Nephron progenitor cell (in vitro differentiated cells): ENCODE data around the gene LAMP1.
A peak's percentile ranks its signal among the peaks of the same experiment; 100 is the strongest.

ENCODE experiments used
- DNase-seq: peaks from one replicate; pipeline ENCODE4 v3.0.0; 2021
- H3K27ac Mint-ChIP-seq: 2 replicates; pipeline ENCODE4 v1.8.0; 2021; ENCODE audit warnings: mild to moderate bottlenecking, moderate library complexity, mixed read lengths
- H3K27me3 Mint-ChIP-seq: 2 replicates; pipeline ENCODE4 v1.8.0; 2021; ENCODE audit warnings: mild to moderate bottlenecking, low read depth, mixed read lengths; ENCODE audit not compliant: poor library complexity
- H3K36me3 Mint-ChIP-seq: 2 replicates; pipeline ENCODE4 v1.8.0; 2021; ENCODE audit warnings: low read depth, mixed read lengths
- H3K4me1 Mint-ChIP-seq: 2 replicates; pipeline ENCODE4 v1.8.0; 2021; ENCODE audit warnings: mixed read lengths
- H3K4me3 Mint-ChIP-seq: 2 replicates; pipeline ENCODE4 v1.8.0; 2021; ENCODE audit warnings: mild to moderate bottlenecking, moderate library complexity, mixed read lengths
- H3K9me3 Mint-ChIP-seq: 2 replicates; pipeline ENCODE4 v1.8.0; 2021; ENCODE audit warnings: mild to moderate bottlenecking, moderate library complexity, mixed read lengths
- TF ChIP-seq, protein P1 (sequence below): fragments of 200-600 bp; sonication (generic); IDR thresholded peaks from 2 replicates; pipeline ENCODE4 v1.5.0; 2021; ENCODE audit warnings: antibody characterized with exemption

Gene LAMP1

DNA sequence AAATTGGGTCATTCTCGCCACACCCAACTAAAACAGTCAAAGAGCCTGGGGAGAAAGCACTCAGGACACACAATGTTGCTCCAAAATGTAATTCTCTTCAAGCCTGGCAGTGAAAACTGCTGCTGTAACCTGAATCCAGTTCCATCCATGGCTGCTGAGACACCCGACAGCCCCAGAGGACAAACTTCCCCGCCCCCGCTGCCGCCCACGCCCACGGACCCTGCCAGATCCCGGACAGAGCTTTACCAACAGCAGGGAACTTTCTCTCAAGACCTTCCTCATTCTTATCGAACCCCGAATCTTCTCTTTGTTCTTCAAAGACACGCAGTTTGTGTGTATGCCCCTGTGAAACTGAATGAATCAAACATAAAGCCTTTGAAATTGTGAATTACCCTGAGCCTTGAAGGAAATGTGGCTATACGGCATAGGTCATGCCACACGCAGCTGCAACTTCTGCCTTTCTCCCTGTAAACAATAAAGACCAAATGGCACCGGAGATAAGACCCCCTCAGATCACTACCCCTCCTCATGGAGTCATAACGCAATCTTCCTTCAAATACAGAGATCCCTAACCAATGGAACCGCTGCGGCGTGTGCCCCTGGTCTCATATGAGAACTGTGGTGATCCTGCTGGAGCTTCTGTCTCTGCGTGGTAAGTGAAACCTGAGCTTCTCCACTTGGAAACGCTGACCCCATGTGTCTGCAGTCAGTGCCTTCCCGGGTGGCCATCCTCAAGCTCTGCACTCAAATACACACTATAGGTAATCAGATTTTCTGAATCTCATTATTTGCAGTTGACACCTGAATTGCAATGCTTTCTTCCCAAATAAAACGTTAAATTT lies 4.8 kb upstream of the LAMP1 start:
- Mint-ChIP-seq H3K4me3 (peak overlapping the region; percentile 85), H3K27ac (peak overlapping the region; percentile 70), H3K4me1 (peaks cover 44% of the 10 kb centered on the region), H3K9me3 (peaks cover 10% of the 10 kb centered on the region), H3K27me3 (peaks cover 14% of the 10 kb centered on the region), H3K36me3 (no peaks in the 10 kb centered on the region)
- TF ChIP-seq, protein P1, sequence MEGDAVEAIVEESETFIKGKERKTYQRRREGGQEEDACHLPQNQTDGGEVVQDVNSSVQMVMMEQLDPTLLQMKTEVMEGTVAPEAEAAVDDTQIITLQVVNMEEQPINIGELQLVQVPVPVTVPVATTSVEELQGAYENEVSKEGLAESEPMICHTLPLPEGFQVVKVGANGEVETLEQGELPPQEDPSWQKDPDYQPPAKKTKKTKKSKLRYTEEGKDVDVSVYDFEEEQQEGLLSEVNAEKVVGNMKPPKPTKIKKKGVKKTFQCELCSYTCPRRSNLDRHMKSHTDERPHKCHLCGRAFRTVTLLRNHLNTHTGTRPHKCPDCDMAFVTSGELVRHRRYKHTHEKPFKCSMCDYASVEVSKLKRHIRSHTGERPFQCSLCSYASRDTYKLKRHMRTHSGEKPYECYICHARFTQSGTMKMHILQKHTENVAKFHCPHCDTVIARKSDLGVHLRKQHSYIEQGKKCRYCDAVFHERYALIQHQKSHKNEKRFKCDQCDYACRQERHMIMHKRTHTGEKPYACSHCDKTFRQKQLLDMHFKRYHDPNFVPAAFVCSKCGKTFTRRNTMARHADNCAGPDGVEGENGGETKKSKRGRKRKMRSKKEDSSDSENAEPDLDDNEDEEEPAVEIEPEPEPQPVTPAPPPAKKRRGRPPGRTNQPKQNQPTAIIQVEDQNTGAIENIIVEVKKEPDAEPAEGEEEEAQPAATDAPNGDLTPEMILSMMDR: no peak
- DNase-seq: peak; percentile 74

DNA sequence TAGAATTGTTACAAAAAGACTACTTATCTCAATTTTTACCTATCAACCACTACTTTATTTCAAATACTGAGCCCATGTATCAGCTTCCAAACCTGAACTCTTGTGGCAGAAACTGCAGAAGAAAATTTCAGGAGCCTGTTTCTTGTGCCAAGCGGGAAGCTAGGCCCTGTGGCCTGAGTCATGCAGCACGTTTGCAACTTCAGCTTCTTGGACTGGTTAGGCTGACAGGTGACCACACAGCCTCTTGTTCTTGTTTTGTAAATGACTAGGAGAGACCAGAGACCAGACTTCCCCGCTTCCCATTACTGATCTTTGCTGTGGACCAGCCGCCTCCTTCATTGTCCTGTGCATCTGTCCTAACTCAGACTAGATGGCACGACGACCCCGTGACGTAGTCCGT lies 3.4 kb upstream of the LAMP1 start:
- Mint-ChIP-seq H3K27ac (no peak overlapping the region), H3K36me3 (no peaks in the 10 kb centered on the region), H3K27me3 (peaks cover 16% of the 10 kb centered on the region), H3K9me3 (peaks cover 3% of the 10 kb centered on the region), H3K4me1 (peaks cover 56% of the 10 kb centered on the region), H3K4me3 (no peak overlapping the region)
- TF ChIP-seq, protein P1: no peak
- no peak for DNase-seq

- H3K4me1 Mint-ChIP-seq: peaks cover 50% of the 10 kb centered on the region
- no peaks in the 10 kb centered on the region for H3K36me3 Mint-ChIP-seq
- H3K27me3 Mint-ChIP-seq: peaks cover 13% of the 10 kb centered on the region
- TF ChIP-seq, protein P1: no peak
- no peak overlapping the region for H3K27ac Mint-ChIP-seq
- no peak for DNase-seq
- H3K4me3 Mint-ChIP-seq: peak overlapping the region; percentile 94
- H3K9me3 Mint-ChIP-seq: peaks cover 3% of the 10 kb centered on the region
Observed at GRCh38 chr13:113295776-113296175, 1.3 kb upstream of the LAMP1 start.

DNA sequence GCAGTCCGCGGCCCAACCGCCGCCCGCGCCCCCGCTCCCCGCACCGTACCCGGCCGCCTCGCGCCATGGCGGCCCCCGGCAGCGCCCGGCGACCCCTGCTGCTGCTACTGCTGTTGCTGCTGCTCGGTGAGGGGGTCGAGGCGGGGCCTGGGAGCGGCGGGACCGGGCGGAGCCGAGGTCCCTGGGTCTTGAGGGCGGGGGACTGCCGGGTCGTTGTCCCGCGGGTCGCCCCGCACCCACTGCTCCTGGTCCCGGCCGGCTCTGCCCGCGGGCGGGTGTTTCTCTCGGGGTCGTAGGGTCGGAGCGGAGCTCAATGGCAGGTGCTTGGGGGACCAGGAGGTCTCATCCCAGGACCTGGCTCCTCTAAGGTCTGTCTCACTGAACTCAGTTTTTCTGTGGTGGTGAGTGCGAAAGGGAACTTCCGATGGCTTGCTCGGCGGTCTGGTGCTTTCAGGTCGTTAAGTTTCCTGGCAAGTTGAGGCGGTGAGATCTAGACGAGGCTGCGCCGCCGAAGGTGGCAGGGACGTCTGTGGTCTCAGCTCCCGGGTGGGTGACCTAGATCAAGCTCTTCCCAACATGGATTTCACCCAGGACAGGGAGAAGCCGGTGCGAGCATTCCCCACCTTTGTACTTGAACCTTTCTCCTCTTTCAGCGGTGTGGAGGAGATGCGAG lies 467 bp downstream of the LAMP1 start:
- TF ChIP-seq, protein P1: no peak
- peaks cover 3% of the 10 kb centered on the region for H3K9me3 Mint-ChIP-seq
- no peaks in the 10 kb centered on the region for H3K36me3 Mint-ChIP-seq
- H3K4me1 Mint-ChIP-seq: peaks cover 33% of the 10 kb centered on the region
- H3K27ac Mint-ChIP-seq: peak overlapping the region; percentile 96
- H3K27me3 Mint-ChIP-seq: peaks cover 11% of the 10 kb centered on the region
- no peak for DNase-seq
- peak overlapping the region; percentile 94 for H3K4me3 Mint-ChIP-seq

GRCh38 chr13:113298043-113298945 lies 1.3 kb downstream of the LAMP1 start:
- Mint-ChIP-seq H3K4me1 (peaks cover 30% of the 10 kb centered on the region), H3K27me3 (peaks cover 11% of the 10 kb centered on the region), H3K27ac (peak overlapping the region; percentile 96), H3K9me3 (peaks cover 3% of the 10 kb centered on the region), H3K36me3 (no peaks in the 10 kb centered on the region), H3K4me3 (peak overlapping the region; percentile 94)
- TF ChIP-seq, protein P1: no peak
- no peak for DNase-seq
